Lung (tissue), 12 donors: Measurements from ENCODE around the gene TUBB. TPM values are rescaled to one million over a fixed set of nuclear protein-coding genes. Genes with fewer than 3 reads are reported as not detected.

Experiments
- ATAC-seq: fragments of 200-7000 bp; cut with Tn5 transposase; one replicate; pipeline ENCODE4 v1.9.1; 2020; ENCODE audit warnings: moderate number of reproducible peaks; ENCODE audit not compliant: insufficient read depth, low FRiP score
- DNase-seq, 3 donors: peaks; one replicate each; pipeline ENCODE4 v3.0.0-alpha.2; 2013 to 2017
- H3K27ac ChIP-seq, 2 donors: one replicate each; pipeline ENCODE4 v1.5.1; 2013; ENCODE audit warnings: mild to moderate bottlenecking in 2 of 2, moderate library complexity in 2 of 2, control low read depth in 1 of 2, inconsistent platforms in 1 of 2, low read depth in 1 of 2, low read length in 1 of 2
- H3K27me3 ChIP-seq, 3 donors: one replicate each; pipeline ENCODE4 v1.5.1; 2013; ENCODE audit warnings: low read length in 2 of 3; ENCODE audit not compliant: control insufficient read depth in 3 of 3, insufficient read depth in 3 of 3
- H3K36me3 ChIP-seq, 4 donors: one replicate each; pipeline ENCODE4 v1.5.1; 2013; ENCODE audit warnings: low read length in 4 of 4, mild to moderate bottlenecking in 1 of 4, moderate library complexity in 1 of 4; ENCODE audit not compliant: control insufficient read depth in 4 of 4, insufficient read depth in 4 of 4
- H3K4me1 ChIP-seq, 5 donors: one replicate each; pipeline ENCODE4 v1.5.1; 2013; ENCODE audit warnings: low read length in 5 of 5, mild to moderate bottlenecking in 2 of 5, moderate library complexity in 1 of 5; ENCODE audit not compliant: control insufficient read depth in 5 of 5, insufficient read depth in 5 of 5
- H3K4me3 ChIP-seq: one replicate; pipeline ENCODE4 v1.5.1; 2013; ENCODE audit warnings: mild to moderate bottlenecking, control low read depth, moderate library complexity
- H3K9ac ChIP-seq, 2 donors: one replicate each; pipeline ENCODE4 v1.5.1; 2013; ENCODE audit warnings: low read length in 2 of 2, control low read depth in 1 of 2; ENCODE audit not compliant: insufficient read depth in 1 of 2
- H3K9me3 ChIP-seq, 4 donors: one replicate each; pipeline ENCODE4 v1.5.1; 2013; ENCODE audit warnings: low read length in 3 of 4, mild to moderate bottlenecking in 1 of 4, moderate library complexity in 1 of 4; ENCODE audit not compliant: control insufficient read depth in 4 of 4, insufficient read depth in 3 of 4
- CTCF ChIP-seq: IDR thresholded peaks from 2 replicates; pipeline ENCODE4 v1.5.1; 2012; ENCODE audit warnings: mild to moderate bottlenecking; ENCODE audit errors: control extremely low read depth, extremely low read depth
- WGBS, 2 donors: extraction: QIAGEN DNeasy Blood & Tissue Kit; methylation state at CpG; one replicate each; pipeline ENCODE4 v1.1.7; 2013; 5-methylcytosine and 5-hydroxymethylcytosine counted together
- polyA plus RNA-seq, 2 donors: library from polyadenylated mRNA; stranded (reverse); fragments of 200-250 nt; gene quantifications; one replicate each; pipeline ENCODE4 v1.2.1, GENCODE V29; 2013
- total RNA-seq, 2 donors: library from RNA; depleted of rRNA in 1 of 2; stranded (reverse); fragments of >200 nt in 1 of 2; gene quantifications; one replicate each; pipeline ENCODE4 v1.2.1, GENCODE V29; 2014 to 2021
- donor health status: control.
- donor health status: control.
- donor health status: Bipolar disorder and iron deficiency.
- donor health status: healthy.
- donor health status: DM: yes; HTN: yes; CAD: no.

Gene TUBB
- total and polyA plus RNA-seq, 4 donors, result 171 to 403 (median 297) TPM

- Histone ChIP-seq H3K36me3 (peaks cover 19 to 23% (median 22%) of the 10 kb centered on the region in 4 donors), H3K27ac (peak within 1 kb of the TSS; percentile 45 to 91), H3K4me1 (peaks cover 0 to 8% (median 3%) of the 10 kb centered on the region in 5 donors), H3K4me3 (peak within 1 kb of the TSS; percentile 65), H3K27me3 (no peaks in the 10 kb centered on the region), H3K9me3 (no peaks in the 10 kb centered on the region), H3K9ac (peak within 1 kb of the TSS; percentile 77 to 89)
- 0% methylated on average over 57 of the region's 57 CpGs for whole genome bisulfite sequencing, 2 donors
- ATAC-seq, result peak; percentile 92
- TF ChIP-seq CTCF, result peak; percentile 92
- peak; percentile 96 to 98 (median 98) for DNase-seq
Measured at GRCh38 chr6:30672445-30673253, 47.5 kb upstream of the TUBB start, which contains the start of gene DHX16. Gene DHX16 (minus strand): TSS chr6:30673006. CDS start chr6:30672841, 165 bp downstream.

- H3K4me1 ChIP-seq, result peaks cover 0 to 8% (median 1%) of the 10 kb centered on the region in 5 donors
Measured at GRCh38 chr6:30676660-30677285, 43.4 kb upstream of the TUBB start.

GRCh38 chr6:30678964-30679726 lies 41.0 kb upstream of the TUBB start:
- Histone ChIP-seq H3K36me3 (peaks cover 13 to 24% (median 15%) of the 10 kb centered on the region in 4 donors), H3K9ac (no peak overlapping the region), H3K27ac (no peak overlapping the region)

More at GRCh38 chr6:30676660-30677285, 43.4 kb upstream of the TUBB start:
- no peak overlapping the region for H3K9ac ChIP-seq
- no peaks in the 10 kb centered on the region for H3K9me3 ChIP-seq
- no peaks in the 10 kb centered on the region for H3K27me3 ChIP-seq
- ATAC-seq (no peak), DNase-seq (no peak)
- no peak overlapping the region for H3K27ac ChIP-seq
- 86 to 89% methylated on average over 10 of the region's 10 CpGs for WGBS, 2 donors
- TF ChIP-seq CTCF, result no peak
- H3K4me3 ChIP-seq, result no peak overlapping the region
- peaks cover 13 to 24% (median 16%) of the 10 kb centered on the region in 4 donors for H3K36me3 ChIP-seq

More at GRCh38 chr6:30678964-30679726, 41.0 kb upstream of the TUBB start:
- H3K27me3 ChIP-seq, result no peaks in the 10 kb centered on the region
- peak; percentile 72 for ATAC-seq
- H3K9me3 ChIP-seq, result no peaks in the 10 kb centered on the region
- WGBS, 2 donors, result 12 to 13% methylated on average over 30 to 31 of the region's 31 CpGs
- peaks cover 0 to 27% (median 5%) of the 10 kb centered on the region in 5 donors for H3K4me1 ChIP-seq
- H3K4me3 ChIP-seq, result peak overlapping the region; percentile 10
- DNase-seq, result peak; percentile 76 to 86 (median 80)
- peak; percentile 99 for TF ChIP-seq CTCF
